Left lobe of liver (tissue), 2 donors: ENCODE measurements around the gene KCTD15. TPM values are rescaled to one million over a fixed set of nuclear protein-coding genes. Genes with fewer than 3 reads are reported as not detected.
A peak's percentile ranks its signal among the peaks of the same experiment; 100 is the strongest.
"Not testable (repeated sequence)": the region's sequence is repeated elsewhere in the genome, so short reads cannot be mapped to it uniquely, and the experiment has no call there.

Experiments used
- ATAC-seq: fragments of 200-7000 bp; cut with Tn5 transposase; one replicate; pipeline ENCODE4 v1.9.1; 2020; ENCODE audit warnings: mild to moderate bottlenecking, moderate library complexity
- DNase-seq: peaks from one replicate; pipeline ENCODE4 v3.0.0-alpha.2; 2020; ENCODE audit warnings: low spot score
- total RNA-seq: library from RNA; stranded (reverse); gene quantifications from one replicate; pipeline ENCODE4 v1.2.1, GENCODE V29; 2021
- donor health status: DM: no; HTN: no; CAD: no; lungs with moderate emphysema.
- donor health status: DM: no; HTN: yes; CAD: no.

The KCTD15 gene
- total RNA-seq, 1 donor from 2014 or later: 17.0 TPM

- ATAC-seq: no peak
- DNase-seq: no peak
Measured at GRCh38 chr19:33812388-33813330, 16.0 kb downstream of the KCTD15 start.

- DNase-seq: no peak
- ATAC-seq: no peak
Measured at GRCh38 chr19:33813391-33814101, 16.9 kb downstream of the KCTD15 start.

GRCh38 chr19:33814181-33815165 is 17.8 kb downstream of the KCTD15 start:
- no peak for DNase-seq

GRCh38 chr19:33815380-33816340 is 19.0 kb downstream of the KCTD15 start:
- no peak for DNase-seq

More at GRCh38 chr19:33814181-33815165, 17.8 kb downstream of the KCTD15 start:
- ATAC-seq: no peak

GRCh38 chr19:33818411-33818810 is 21.7 kb downstream of the KCTD15 start:
- DNase-seq: no peak
- no peak for ATAC-seq

More at GRCh38 chr19:33815380-33816340, 19.0 kb downstream of the KCTD15 start:
- ATAC-seq: no peak

- not testable (repeated sequence) for ATAC-seq, DNase-seq
Measured at GRCh38 chr19:33819078-33819477, 22.4 kb downstream of the KCTD15 start.

GRCh38 chr19:33819506-33819879 is 22.8 kb downstream of the KCTD15 start:
- no peak for ATAC-seq
- DNase-seq: no peak

- ATAC-seq: peak; percentile 94
Measured at GRCh38 chr19:33819880-33820781, 23.5 kb downstream of the KCTD15 start.

GRCh38 chr19:33821871-33822270 is 25.2 kb downstream of the KCTD15 start:
- ATAC-seq: no peak
- no peak for DNase-seq

More at GRCh38 chr19:33819880-33820781, 23.5 kb downstream of the KCTD15 start:
- DNase-seq: peak; percentile 82

- DNase-seq (peak; percentile 30), ATAC-seq (no peak)
Measured at GRCh38 chr19:33823341-33823740, 26.7 kb downstream of the KCTD15 start.

- DNase-seq (peak; percentile 8), ATAC-seq (no peak)
Measured at GRCh38 chr19:33825556-33825955, 28.9 kb downstream of the KCTD15 start.

- no peak for ATAC-seq
- no peak for DNase-seq
Measured at GRCh38 chr19:33826521-33826920, 29.9 kb downstream of the KCTD15 start.

GRCh38 chr19:33828266-33829075 is 31.8 kb downstream of the KCTD15 start:
- ATAC-seq: no peak
- peak; percentile 29 for DNase-seq

- DNase-seq (no peak), ATAC-seq (no peak)
Measured at GRCh38 chr19:33830264-33830663, 33.6 kb downstream of the KCTD15 start.

GRCh38 chr19:33831825-33832224 is 35.2 kb downstream of the KCTD15 start:
- DNase-seq (no peak), ATAC-seq (no peak)

GRCh38 chr19:33832633-33833032 is 36.0 kb downstream of the KCTD15 start:
- DNase-seq: no peak

GRCh38 chr19:33840382-33840781 is 43.7 kb downstream of the KCTD15 start:
- ATAC-seq: no peak
- no peak for DNase-seq

More at GRCh38 chr19:33832633-33833032, 36.0 kb downstream of the KCTD15 start:
- no peak for ATAC-seq
